Astrocyte of the cerebellum (primary cell): Measurements from ENCODE around the gene FPR1.

Source experiments
- DNase-seq: peaks from one replicate; pipeline ENCODE4 v3.0.0-alpha.2; 2011; ENCODE audit warnings: low read depth
- H3K4me3 ChIP-seq: 2 replicates; pipeline ENCODE4 v1.5.1; 2011; ENCODE audit warnings: mild to moderate bottlenecking, low read depth, low read length, moderate library complexity
- CTCF ChIP-seq: IDR thresholded peaks from 2 replicates; pipeline ENCODE4 v1.5.1; 2012; ENCODE audit warnings: low read length, low read depth, moderate library complexity, mild to moderate bottlenecking; ENCODE audit errors: missing control alignments
- in situ Hi-C: cut with HindIII; loops from 2 replicates; pipeline ENCODE4 v1.10.0; 2017; ENCODE audit warnings: low sequenced_read_pairs

FPR1 gene

GRCh38 chr19:51765086-51765485 is 13.4 kb upstream of the FPR1 start:
- in situ Hi-C loops: no loop called here
- H3K4me3 ChIP-seq: no peak overlapping the region
- DNase-seq: no peak
- no peak for TF ChIP-seq CTCF

GRCh38 chr19:51761696-51762095 is 10.0 kb upstream of the FPR1 start:
- in situ Hi-C loops: no loop called here
- DNase-seq: no peak
- no peak for TF ChIP-seq CTCF
- no peak overlapping the region for H3K4me3 ChIP-seq

- DNase-seq: no peak
- TF ChIP-seq CTCF: no peak
Measured at GRCh38 chr19:51760697-51761356, 9.1 kb upstream of the FPR1 start, which contains the start of gene FPR2. FPR2 (plus strand) TSS chr19:51761180; CDS start chr19:51768659, 7,479 bp downstream.

GRCh38 chr19:51755571-51755970 is 3.9 kb upstream of the FPR1 start:
- no peak for DNase-seq
- TF ChIP-seq CTCF: no peak
- no peak overlapping the region for H3K4me3 ChIP-seq
- in situ Hi-C loops: no loop called here

More at GRCh38 chr19:51760697-51761356, 9.1 kb upstream of the FPR1 start, which contains the start of gene FPR2:
- no peak within 1 kb of the TSS for H3K4me3 ChIP-seq
- in situ Hi-C loops: no loop called here

- no peak for TF ChIP-seq CTCF
Measured at GRCh38 chr19:51754770-51755169, 3.1 kb upstream of the FPR1 start.

GRCh38 chr19:51754109-51754508 is 2.4 kb upstream of the FPR1 start:
- in situ Hi-C loops: no loop called here
- no peak for TF ChIP-seq CTCF
- no peak overlapping the region for H3K4me3 ChIP-seq
- DNase-seq: no peak

More at GRCh38 chr19:51754770-51755169, 3.1 kb upstream of the FPR1 start:
- in situ Hi-C loops: no loop called here
- no peak for DNase-seq
- no peak overlapping the region for H3K4me3 ChIP-seq
